ENCODE measurements around the gene CLMN.
"Not testable (repeated sequence)": the region's sequence is repeated elsewhere in the genome, so short reads cannot be mapped to it uniquely, and the experiment has no call there.

CLMN gene

GRCh38 chr14:95217391-95217900 lies 102.3 kb downstream of the CLMN start:
- no peak for FAIRE-seq
- TF ChIP-seq TAF1 (IDR thresholded peaks at IDR 0.05; ENCODE audit: low read depth, low read length) (no peak), POU2F2 (IDR thresholded peaks at IDR 0.05; ENCODE audit: low read depth, low read length) (no peak), SPI1 (IDR thresholded peaks at IDR 0.05; ENCODE audit: low read depth, low read length) (no peak), POLR2AphosphoS5 (IDR thresholded peaks at IDR 0.05; ENCODE audit: low read depth, low read length) (no peak), POLR2A (IDR thresholded peaks at IDR 0.05; ENCODE audit: low read depth, low read length) (no peak), PAX5 (IDR thresholded peaks at IDR 0.05; ENCODE audit: insufficient read depth, low read length, severe bottlenecking) (no peak)
- no peak for DNase-seq (ENCODE audit: insufficient read length, low spot score)

- FAIRE-seq (peak; percentile 80), DNase-seq (ENCODE audit: insufficient read length, low spot score) (no peak)
- TF ChIP-seq SPI1 (IDR thresholded peaks at IDR 0.05; ENCODE audit: low read depth, low read length) (no peak), POLR2A (IDR thresholded peaks at IDR 0.05; ENCODE audit: low read depth, low read length) (no peak), TAF1 (IDR thresholded peaks at IDR 0.05; ENCODE audit: low read depth, low read length) (no peak)
These were observed 103.7 kb downstream of the CLMN start for GRCh38 chr14:95216008-95216407.

DNA sequence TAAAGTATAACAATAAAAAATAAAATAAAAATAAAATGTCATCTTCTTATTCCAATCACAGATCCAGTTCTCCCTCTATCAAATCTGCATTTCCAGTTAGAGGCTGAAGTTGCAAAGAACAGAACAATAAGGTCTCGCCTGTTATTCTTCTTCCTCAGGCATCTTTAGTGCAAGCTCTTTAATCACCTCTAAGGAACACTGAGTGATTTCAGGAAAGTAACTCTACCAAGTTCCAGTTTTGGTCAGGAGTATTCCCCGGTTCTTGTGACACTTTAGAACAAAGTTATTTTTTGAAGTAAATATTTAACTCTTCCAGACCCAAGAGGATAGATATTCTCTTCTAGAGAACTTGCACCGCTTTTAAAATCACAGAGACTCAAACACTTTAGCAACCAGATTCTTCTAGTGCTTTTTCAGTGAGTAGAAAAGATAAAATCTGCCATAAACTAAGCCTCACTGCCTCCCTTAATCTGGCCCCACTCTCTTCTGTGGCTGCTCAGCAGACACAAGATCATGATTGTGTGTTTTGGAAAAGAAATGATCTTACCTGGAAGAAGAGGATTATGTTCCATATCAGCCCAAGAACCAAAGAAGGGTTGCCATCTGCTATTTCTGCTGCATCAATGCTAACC lies 104.5 kb downstream of the CLMN start:
- TF ChIP-seq POLR2AphosphoS5 (IDR thresholded peaks at IDR 0.05; ENCODE audit: low read depth, low read length) = no peak
- no peak for TF ChIP-seq PAX5 (IDR thresholded peaks at IDR 0.05; ENCODE audit: insufficient read depth, low read length, severe bottlenecking)
- TF ChIP-seq TAF1 (IDR thresholded peaks at IDR 0.05; ENCODE audit: low read depth, low read length) = no peak
- TF ChIP-seq SPI1 (IDR thresholded peaks at IDR 0.05; ENCODE audit: low read depth, low read length) = no peak
- TF ChIP-seq POLR2A (IDR thresholded peaks at IDR 0.05; ENCODE audit: low read depth, low read length) = no peak
- TF ChIP-seq POU2F2 (IDR thresholded peaks at IDR 0.05; ENCODE audit: low read depth, low read length) = no peak
- DNase-seq (ENCODE audit: insufficient read length, low spot score) = no peak
- FAIRE-seq = no peak

- DNase-seq (ENCODE audit: insufficient read length, low spot score) = no peak
- TF ChIP-seq PAX5 (IDR thresholded peaks at IDR 0.05; ENCODE audit: insufficient read depth, low read length, severe bottlenecking) = no peak
- TF ChIP-seq SPI1 (IDR thresholded peaks at IDR 0.05; ENCODE audit: low read depth, low read length) = no peak
- TF ChIP-seq POU2F2 (IDR thresholded peaks at IDR 0.05; ENCODE audit: low read depth, low read length) = no peak
- TF ChIP-seq POLR2A (IDR thresholded peaks at IDR 0.05; ENCODE audit: low read depth, low read length) = no peak
- TF ChIP-seq TAF1 (IDR thresholded peaks at IDR 0.05; ENCODE audit: low read depth, low read length) = no peak
- TF ChIP-seq POLR2AphosphoS5 (IDR thresholded peaks at IDR 0.05; ENCODE audit: low read depth, low read length) = no peak
- FAIRE-seq = peak; percentile 16
These were observed 105.9 kb downstream of the CLMN start for GRCh38 chr14:95213774-95214173.

GRCh38 chr14:95211721-95212504 lies 107.8 kb downstream of the CLMN start:
- TF ChIP-seq POLR2A (IDR thresholded peaks at IDR 0.05; ENCODE audit: low read depth, low read length) (no peak), SPI1 (IDR thresholded peaks at IDR 0.05; ENCODE audit: low read depth, low read length) (peak; percentile 68)
- FAIRE-seq (peak; percentile 76), DNase-seq (ENCODE audit: insufficient read length, low spot score) (no peak)

DNA sequence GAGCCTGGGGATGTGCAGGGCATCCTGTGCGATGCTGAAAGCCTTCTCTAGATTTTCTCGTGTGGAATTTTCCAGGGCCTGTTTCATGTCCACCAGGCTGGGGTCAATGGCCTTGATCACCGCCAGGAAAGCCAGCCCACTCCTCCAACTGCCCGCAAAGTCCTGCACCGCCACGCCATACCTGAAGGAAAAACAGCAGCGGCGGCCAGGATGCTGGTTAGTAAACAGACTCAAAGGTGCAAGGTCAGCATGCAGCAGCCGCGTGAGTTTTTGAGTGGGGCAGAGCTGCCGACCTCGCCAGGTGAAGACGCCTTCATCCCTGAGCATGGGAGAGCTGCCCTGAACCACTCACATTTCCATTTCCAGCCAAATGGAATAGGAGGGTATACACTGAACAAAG lies 109.0 kb downstream of the CLMN start:
- no peak for TF ChIP-seq POU2F2 (IDR thresholded peaks at IDR 0.05; ENCODE audit: low read depth, low read length)
- FAIRE-seq = no peak
- DNase-seq (ENCODE audit: insufficient read length, low spot score) = no peak

- TF ChIP-seq TAF1 (IDR thresholded peaks at IDR 0.05; ENCODE audit: low read depth, low read length) = no peak
- no peak for TF ChIP-seq POU2F2 (IDR thresholded peaks at IDR 0.05; ENCODE audit: low read depth, low read length)
- no peak for TF ChIP-seq POLR2AphosphoS5 (IDR thresholded peaks at IDR 0.05; ENCODE audit: low read depth, low read length)
- no peak for TF ChIP-seq PAX5 (IDR thresholded peaks at IDR 0.05; ENCODE audit: insufficient read depth, low read length, severe bottlenecking)
- TF ChIP-seq SPI1 (IDR thresholded peaks at IDR 0.05; ENCODE audit: low read depth, low read length) = no peak
- no peak for DNase-seq (ENCODE audit: insufficient read length, low spot score)
- no peak for FAIRE-seq
These were observed 111.1 kb downstream of the CLMN start for GRCh38 chr14:95208598-95208997.

DNA sequence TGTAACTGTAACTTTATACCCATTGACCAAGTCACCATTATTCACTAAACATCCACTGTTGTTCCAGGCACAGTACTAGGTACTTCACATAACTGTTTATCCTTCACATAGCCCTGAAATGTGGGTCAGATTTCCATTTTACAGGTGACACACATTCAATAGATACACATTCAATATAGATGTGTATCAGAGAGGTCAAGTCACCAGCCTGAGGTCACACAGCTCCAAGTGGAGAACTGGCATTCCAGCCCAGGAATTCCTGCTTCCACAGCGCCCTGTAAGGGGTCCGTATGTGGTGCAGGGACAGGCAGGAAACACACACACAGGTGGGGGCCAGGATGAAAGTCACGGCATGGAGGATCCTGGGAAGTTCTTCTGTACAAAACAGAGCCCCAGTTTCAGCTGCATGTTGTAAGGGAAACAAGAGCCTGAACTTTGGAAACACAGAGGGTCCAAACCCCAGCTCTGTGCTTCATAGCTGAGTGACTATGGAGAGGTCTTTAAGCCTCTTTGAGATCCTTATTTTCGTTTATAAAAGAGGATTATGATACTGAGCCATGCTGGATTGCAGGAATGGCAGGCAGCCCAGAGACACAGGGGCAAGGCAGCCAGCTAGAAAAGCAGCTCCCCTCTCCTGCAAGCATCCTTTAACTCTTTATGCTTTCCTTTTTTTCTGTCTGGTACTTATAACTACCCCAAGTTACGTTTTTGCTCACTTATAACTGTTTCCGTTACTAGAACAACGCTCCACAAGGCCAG lies 112.1 kb downstream of the CLMN start:
- peak; percentile 63 for FAIRE-seq
- DNase-seq (ENCODE audit: insufficient read length, low spot score) = no peak
- no peak for TF ChIP-seq POLR2A (IDR thresholded peaks at IDR 0.05; ENCODE audit: low read depth, low read length)

GRCh38 chr14:95206534-95206933 lies 113.2 kb downstream of the CLMN start:
- no peak for DNase-seq (ENCODE audit: insufficient read length, low spot score)
- no peak for FAIRE-seq
- TF ChIP-seq POLR2AphosphoS5 (IDR thresholded peaks at IDR 0.05; ENCODE audit: low read depth, low read length) = no peak
- TF ChIP-seq POLR2A (IDR thresholded peaks at IDR 0.05; ENCODE audit: low read depth, low read length) = no peak
- TF ChIP-seq PAX5 (IDR thresholded peaks at IDR 0.05; ENCODE audit: insufficient read depth, low read length, severe bottlenecking) = no peak
- no peak for TF ChIP-seq SPI1 (IDR thresholded peaks at IDR 0.05; ENCODE audit: low read depth, low read length)
- TF ChIP-seq TAF1 (IDR thresholded peaks at IDR 0.05; ENCODE audit: low read depth, low read length) = no peak
- TF ChIP-seq POU2F2 (IDR thresholded peaks at IDR 0.05; ENCODE audit: low read depth, low read length) = no peak

DNA sequence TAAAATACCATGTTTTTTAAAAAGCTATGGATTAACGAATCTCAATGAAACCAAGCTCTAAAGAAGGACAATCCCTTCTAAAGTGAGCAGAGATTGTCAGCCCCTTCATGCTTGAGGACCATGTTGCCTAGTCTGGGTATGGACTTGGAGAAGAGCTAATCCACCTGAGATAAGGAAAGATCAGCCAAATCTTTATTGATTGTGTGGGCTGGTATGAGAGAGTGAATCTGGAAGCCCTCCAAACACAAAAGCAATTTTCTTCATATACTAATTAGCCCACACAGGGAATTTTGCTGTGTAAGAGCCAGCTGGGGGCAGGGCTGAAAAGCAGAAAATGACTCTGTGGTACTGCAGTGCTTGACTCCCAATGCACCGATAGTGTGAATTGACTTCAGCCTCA lies 115.0 kb downstream of the CLMN start:
- TF ChIP-seq POLR2AphosphoS5 (IDR thresholded peaks at IDR 0.05; ENCODE audit: low read depth, low read length) (no peak), PAX5 (IDR thresholded peaks at IDR 0.05; ENCODE audit: insufficient read depth, low read length, severe bottlenecking) (no peak), TAF1 (IDR thresholded peaks at IDR 0.05; ENCODE audit: low read depth, low read length) (no peak), POLR2A (IDR thresholded peaks at IDR 0.05; ENCODE audit: low read depth, low read length) (no peak), POU2F2 (IDR thresholded peaks at IDR 0.05; ENCODE audit: low read depth, low read length) (no peak), SPI1 (IDR thresholded peaks at IDR 0.05; ENCODE audit: low read depth, low read length) (no peak)

DNA sequence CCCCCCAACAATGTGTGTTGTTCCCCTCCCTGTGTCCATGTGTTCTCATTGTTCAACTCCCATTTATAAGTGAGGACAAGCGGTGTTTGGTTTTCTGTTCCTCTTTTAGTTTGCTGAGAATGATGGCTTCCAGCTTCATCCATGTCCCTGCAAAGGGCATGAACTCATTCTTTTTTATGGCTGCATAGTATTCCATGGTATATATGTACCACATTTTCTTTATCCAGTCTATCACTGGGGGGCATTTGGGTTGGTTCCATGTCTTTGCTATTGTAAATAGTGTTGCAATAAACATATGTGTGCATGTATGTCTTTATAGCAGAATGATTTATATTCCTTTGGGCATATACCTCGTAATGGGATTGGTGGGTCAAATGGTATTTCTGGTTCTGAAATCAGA lies 118.0 kb downstream of the CLMN start:
- DNase-seq (ENCODE audit: insufficient read length, low spot score); FAIRE-seq: not testable (repeated sequence)

More for the DNA sequence above, 115.0 kb downstream of the CLMN start:
- DNase-seq (ENCODE audit: insufficient read length, low spot score) (no peak), FAIRE-seq (no peak)

Data from GM12891 (cell line).